ENCODE data around the gene PTPRH. TPM values are rescaled to one million over a fixed set of nuclear protein-coding genes. Genes with fewer than 3 reads are reported as not detected.

PTPRH gene
- total RNA-seq, 2 experiments from 2014 or later = not detected

- Histone ChIP-seq H3K4me1 (ENCODE audit: insufficient read depth, low read length) (no peaks in the 10 kb centered on the region), H3K4me3 (ENCODE audit: low read length) (no peak overlapping the region), H3K27ac (ENCODE audit: low read depth in 1 of 2, low read length in 2 of 2) (no peak overlapping the region), H3K27me3 (ENCODE audit: control insufficient read depth in 1 of 2, insufficient read depth in 2 of 2, low read length in 2 of 2) (peaks cover 26 to 27% of the 10 kb centered on the region in 2 experiments), H3K36me3 (ENCODE audit: insufficient read depth, low read length) (no peaks in the 10 kb centered on the region), H3K9me3 (ENCODE audit: control insufficient read depth in 1 of 2, insufficient read depth in 1 of 2, low read length in 2 of 2) (peaks cover 0 to 6% of the 10 kb centered on the region in 2 experiments)
- CTCF ChIA-PET = no interaction called here
- POLR2A ChIA-PET = no interaction called here
- DNase-seq (no peak), ATAC-seq (ENCODE audit: poor library complexity) (no peak)
- peaks cover 49% of the 10 kb centered on the region for H3K27me3 Mint-ChIP-seq
- H3K4me3 Mint-ChIP-seq = no peak overlapping the region
- no peaks in the 10 kb centered on the region for H3K4me1 Mint-ChIP-seq (ENCODE audit: low read depth)
- no peaks in the 10 kb centered on the region for H3K9me3 Mint-ChIP-seq
- H3K27ac Mint-ChIP-seq = no peak overlapping the region
- intact Hi-C loops (cut with DNase I, micrococcal nuclease) = no loop called here
- TF ChIP-seq CTCF (IDR thresholded peaks at IDR 0.05) = no peak
- no peaks in the 10 kb centered on the region for H3K36me3 Mint-ChIP-seq (ENCODE audit: low read depth)
These were observed 76.7 kb downstream of the PTPRH start for GRCh38 chr19:55132453-55133129.

GRCh38 chr19:55131421-55131820, 77.9 kb downstream of the PTPRH start:
- peaks cover 55% of the 10 kb centered on the region for H3K27me3 Mint-ChIP-seq
- no peaks in the 10 kb centered on the region for H3K36me3 Mint-ChIP-seq (ENCODE audit: low read depth)
- H3K4me1 ChIP-seq (ENCODE audit: insufficient read depth, low read length) = no peaks in the 10 kb centered on the region
- ChIA-PET POLR2A (no interaction called here), CTCF (no interaction called here)
- H3K27ac Mint-ChIP-seq = no peak overlapping the region
- H3K9me3 ChIP-seq (ENCODE audit: control insufficient read depth in 1 of 2, insufficient read depth in 1 of 2, low read length in 2 of 2) = peaks cover 0 to 6% of the 10 kb centered on the region in 2 experiments
- H3K36me3 ChIP-seq (ENCODE audit: insufficient read depth, low read length) = no peaks in the 10 kb centered on the region
- intact Hi-C loops (cut with DNase I, micrococcal nuclease) = loop anchor here in 1 of 2 experiments (2.0 kb wide), 1 partner anchor 65 kb away; no protein-coding TSS in a partner anchor
- peaks cover 20 to 22% of the 10 kb centered on the region in 2 experiments for H3K27me3 ChIP-seq (ENCODE audit: control insufficient read depth in 1 of 2, insufficient read depth in 2 of 2, low read length in 2 of 2)
- no peaks in the 10 kb centered on the region for H3K9me3 Mint-ChIP-seq
- no peak overlapping the region for H3K4me3 ChIP-seq (ENCODE audit: low read length)
- DNase-seq (no peak), ATAC-seq (ENCODE audit: poor library complexity) (no peak)
- no peak for TF ChIP-seq CTCF (IDR thresholded peaks at IDR 0.05)
- no peak overlapping the region for H3K27ac ChIP-seq (ENCODE audit: low read depth in 1 of 2, low read length in 2 of 2)
- H3K4me1 Mint-ChIP-seq (ENCODE audit: low read depth) = no peaks in the 10 kb centered on the region
- no peak overlapping the region for H3K4me3 Mint-ChIP-seq

Small RNA genes within 50 kb of the gene (microRNA-seq; reads per million reads assigned to microRNA genes)
- 1.8 reads per million for gene MIR6802 (ENCODE audit: borderline microRNAs expressed, borderline replicate concordance)
- 13.6 reads per million, percentile 45 among the genes with 10 or more reads in this experiment for gene MIR6803 (ENCODE audit: borderline microRNAs expressed, borderline replicate concordance)
- gene MIR6804 (ENCODE audit: borderline microRNAs expressed, borderline replicate concordance) = 1.4 reads per million

Other genes starting within 250 kb of the PTPRH start
- 1 to 10 TPM; 6.5 to 8.1 TPM for gene NLRP2, start 243.1 kb downstream of the PTPRH start, total RNA-seq
- under 1 TPM; 0.38 to 0.47 TPM for gene GP6, start 171.2 kb downstream of the PTPRH start, total RNA-seq
- gene RDH13, start 146.4 kb downstream of the PTPRH start, total RNA-seq = 1 to 10 TPM; 7.4 to 8.8 TPM
- 1 to 10 TPM; 2.0 to 2.2 TPM for gene EPS8L1, start 133.6 kb downstream of the PTPRH start, total RNA-seq
- gene PPP1R12C, start 91.9 kb downstream of the PTPRH start, total RNA-seq = 100 to 1,000 TPM; 123 to 136 TPM
- not detected for gene TNNT1, start 60.3 kb downstream of the PTPRH start, total RNA-seq
- gene TNNI3, start 51.8 kb downstream of the PTPRH start, total RNA-seq = not detected
- not detected for gene DNAAF3, start 42.9 kb downstream of the PTPRH start, total RNA-seq
- gene SYT5, start 29.2 kb downstream of the PTPRH start, total RNA-seq = under 1 TPM; 0.41 to 0.56 TPM
- 10 to 100 TPM; 11.7 to 11.8 TPM for gene TMEM86B, start 19.3 kb upstream of the PTPRH start, total RNA-seq
- 100 to 1,000 TPM; 172 to 182 TPM for gene PPP6R1, start 49.5 kb upstream of the PTPRH start, total RNA-seq
- gene HSPBP1, start 70.6 kb upstream of the PTPRH start, total RNA-seq = 10 to 100 TPM; 14.3 to 15.1 TPM
- gene BRSK1, start 74.5 kb upstream of the PTPRH start, total RNA-seq = 1 to 10 TPM; 2.6 to 2.7 TPM
- gene TMEM150B, start 115.8 kb upstream of the PTPRH start, total RNA-seq = not detected
- 100 to 1,000 TPM; 113 to 115 TPM for gene KMT5C, start 130.4 kb upstream of the PTPRH start, total RNA-seq
- gene COX6B2, start 145.2 kb upstream of the PTPRH start, total RNA-seq = under 1 TPM in 1 of 2 experiments, not detected in 1; 0.28 TPM
- gene GARIN5B, start 153.8 kb upstream of the PTPRH start, total RNA-seq = under 1 TPM in 1 of 2 experiments, not detected in 1; 0.08 TPM
- gene IL11, start 161.0 kb upstream of the PTPRH start, total RNA-seq = under 1 TPM; 0.22 to 0.92 TPM
- not detected for gene TMEM190, start 167.3 kb upstream of the PTPRH start, total RNA-seq
- 10 to 100 TPM; 14.2 to 14.3 TPM for gene TMEM238, start 174.8 kb upstream of the PTPRH start, total RNA-seq
- gene RPL28, start 176.4 kb upstream of the PTPRH start, total RNA-seq = 1,000 to 10,000 TPM; 3,995 to 4,178 TPM
- gene UBE2S, start 198.3 kb upstream of the PTPRH start, total RNA-seq = 10 to 100 TPM; 50.9 to 62.9 TPM
- not detected for gene SHISA7, start 233.8 kb upstream of the PTPRH start, total RNA-seq

Measured in CD4-positive, alpha-beta T cell (primary cell).